GM19035 (cell line): Measurements from ENCODE around the gene PRR12.

ENCODE experiments used
- ATAC-seq: cut with Tn5 transposase; IDR thresholded peaks from one replicate; pipeline ENCODE4 v1.9.1; 2021; ENCODE audit not compliant: unreplicated experiment

The PRR12 gene

DNA sequence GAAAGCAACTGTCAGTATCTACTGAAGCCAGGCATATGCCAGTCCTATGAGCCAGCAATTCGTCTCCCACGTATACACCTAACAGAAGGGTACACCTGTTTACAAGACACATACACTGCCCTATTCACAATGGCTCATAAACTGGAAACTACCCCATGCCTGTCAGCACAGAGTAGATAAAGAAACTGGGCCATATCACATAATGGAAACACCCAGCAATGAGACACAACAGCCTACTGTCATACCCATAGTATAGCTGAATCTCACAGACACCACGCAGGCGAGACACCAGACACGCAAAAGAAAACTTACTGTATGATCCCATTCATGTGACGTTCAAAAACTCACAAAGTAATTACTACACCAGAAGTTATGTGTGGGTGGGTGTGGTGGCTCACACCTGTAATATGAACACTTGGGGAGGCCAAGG, 26.4 kb upstream of the PRR12 start:
- ATAC-seq, result no peak

DNA sequence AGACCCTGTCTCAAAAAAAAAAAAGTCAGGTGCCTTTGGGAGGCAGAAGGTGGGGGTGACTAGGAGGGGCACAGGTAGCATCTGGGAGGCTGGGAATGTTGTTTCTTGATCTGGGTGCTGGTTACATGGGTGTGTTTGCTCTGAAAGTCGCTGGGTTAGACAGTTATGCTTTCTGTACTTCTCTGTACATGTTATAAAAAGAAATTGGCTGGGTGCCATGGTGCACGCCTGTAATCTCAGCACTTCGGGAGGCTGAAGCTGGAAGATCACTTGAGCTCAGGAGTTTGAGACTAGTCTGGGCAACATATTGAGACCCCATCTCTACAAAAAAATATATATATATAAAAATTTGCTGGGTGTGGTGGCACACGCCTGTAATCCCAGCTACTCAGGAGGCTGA, 25.7 kb upstream of the PRR12 start:
- ATAC-seq, result no peak

DNA sequence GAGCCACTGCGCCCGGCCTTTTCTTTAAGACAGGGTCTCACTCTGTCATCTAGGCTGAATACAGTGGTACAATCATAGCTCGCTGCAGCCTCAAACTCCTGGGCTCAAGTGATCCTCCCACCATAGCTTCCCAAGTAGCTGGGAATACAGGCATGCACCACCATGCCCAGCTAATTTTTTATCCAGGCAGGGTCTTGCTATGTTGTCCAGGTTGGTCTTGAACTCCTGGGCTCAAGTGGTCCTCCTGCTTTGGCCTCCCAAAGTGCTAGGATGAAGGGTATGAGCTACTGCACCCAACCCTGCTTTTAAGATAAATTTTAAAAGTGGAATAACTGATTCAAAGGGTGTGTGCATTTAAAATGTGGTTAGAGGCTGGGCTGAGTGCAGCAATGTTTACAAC, 24.7 kb upstream of the PRR12 start:
- ATAC-seq, result no peak

DNA sequence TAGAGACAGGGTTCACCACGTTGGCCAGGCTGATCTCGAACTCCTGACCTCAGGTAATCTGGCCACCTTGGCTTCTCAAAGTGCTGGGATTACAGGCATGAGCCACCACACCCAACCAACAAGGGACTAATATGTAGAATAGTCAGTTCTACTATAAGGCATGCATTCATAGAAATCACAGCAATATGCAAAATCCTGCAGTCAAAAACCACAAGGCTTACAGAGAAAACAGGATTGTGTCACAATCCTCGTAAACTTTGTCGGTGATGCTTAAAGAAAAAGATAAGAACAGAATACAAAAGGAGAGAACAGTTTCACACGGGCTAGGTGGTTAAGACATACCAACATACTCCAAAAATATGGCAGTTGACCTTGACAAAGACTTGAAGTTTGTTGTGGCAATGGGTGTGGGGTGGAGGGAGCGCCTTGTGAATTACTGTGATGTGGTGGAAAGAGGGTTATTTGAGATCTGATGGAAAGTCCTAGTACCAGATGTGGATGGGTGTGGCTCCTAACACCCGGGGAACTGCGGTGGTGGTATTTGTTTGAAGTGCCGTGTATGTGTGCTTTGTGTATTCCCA, 23.0 kb upstream of the PRR12 start:
- ATAC-seq, result no peak

DNA sequence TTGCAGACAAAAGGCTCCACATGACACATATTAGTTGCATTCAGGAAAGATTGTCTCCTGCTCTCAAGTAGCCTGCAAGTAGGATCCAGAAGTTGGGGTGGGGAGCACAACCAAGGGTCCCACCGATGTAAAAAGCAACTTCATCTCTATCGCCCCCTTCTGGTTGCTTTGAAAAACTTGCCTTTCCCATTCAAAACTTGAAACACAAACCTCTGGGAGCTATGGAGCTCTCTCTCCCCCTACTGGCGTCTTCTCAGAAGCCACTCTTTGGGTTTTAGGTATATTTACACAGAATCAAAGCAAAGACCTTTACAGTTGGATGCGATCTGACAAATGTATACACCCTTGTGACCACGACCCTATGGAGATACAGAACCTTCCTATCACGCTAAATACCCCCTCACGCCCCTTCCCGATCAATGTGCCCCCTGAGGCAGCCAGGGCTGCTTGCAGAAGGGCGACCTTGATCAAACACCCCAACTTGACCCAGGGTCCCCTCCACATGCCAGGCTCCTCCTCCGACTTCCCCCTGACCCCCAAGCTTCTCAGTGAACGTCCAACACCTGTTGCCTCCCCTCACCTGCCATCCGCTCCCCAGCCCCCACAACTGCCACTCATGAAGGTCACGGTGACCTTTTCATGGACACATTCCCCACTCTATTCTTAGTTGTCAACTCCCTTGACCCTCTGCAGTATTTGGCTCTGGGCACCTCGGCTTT, 20.7 kb upstream of the PRR12 start:
- ATAC-seq, result no peak

DNA sequence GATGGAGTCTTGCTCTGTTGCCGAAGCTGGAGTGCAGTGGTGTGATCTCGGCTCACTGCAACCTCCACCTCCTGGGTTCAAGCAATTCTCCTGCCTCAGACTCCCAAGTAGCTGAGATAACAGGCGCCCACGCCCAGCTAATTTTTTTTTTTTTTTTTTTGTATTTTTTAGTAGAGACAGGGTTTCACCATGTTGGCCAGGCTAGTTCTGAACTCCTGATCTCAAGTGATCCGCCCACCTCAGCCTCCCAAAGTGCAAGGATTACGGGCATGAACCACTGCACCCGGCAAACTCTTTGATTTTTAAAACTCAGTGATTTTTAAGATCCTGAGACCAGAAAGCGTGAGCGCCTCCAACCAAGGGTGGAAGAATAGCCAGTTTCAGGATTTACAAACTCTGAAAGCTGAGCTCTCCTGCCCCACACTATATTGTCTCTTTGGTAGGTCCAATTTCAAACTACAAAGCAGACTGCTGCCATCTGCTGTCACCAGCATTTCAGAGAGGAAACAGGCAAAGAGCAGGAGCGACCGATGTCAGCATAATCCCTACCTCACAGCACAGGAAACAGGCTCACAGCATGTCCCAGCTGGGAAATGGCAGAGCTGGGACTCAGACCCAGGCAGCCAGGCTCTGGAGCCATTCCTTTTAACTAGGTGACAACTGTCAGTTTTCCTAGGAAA, 19.8 kb upstream of the PRR12 start:
- no peak for ATAC-seq

DNA sequence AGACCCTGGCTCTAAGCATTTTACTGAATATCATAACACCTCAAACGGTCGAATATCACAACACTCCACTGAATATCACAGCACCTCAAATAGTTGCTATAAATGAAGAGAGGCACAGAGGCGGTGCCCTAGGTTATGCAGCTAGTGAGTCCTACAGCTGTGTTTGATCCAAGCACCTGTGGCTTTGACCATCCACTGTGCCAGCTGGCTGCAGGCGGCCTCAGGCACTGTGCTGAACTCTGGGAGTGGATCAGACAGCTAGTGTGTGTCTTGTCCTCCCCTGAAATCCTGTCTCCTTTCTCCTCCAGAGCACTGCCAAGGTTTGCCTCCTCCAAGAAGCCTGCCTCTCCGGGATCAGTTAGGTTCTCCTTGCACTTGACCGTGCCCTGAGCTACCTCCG, 18.0 kb upstream of the PRR12 start:
- no peak for ATAC-seq

DNA sequence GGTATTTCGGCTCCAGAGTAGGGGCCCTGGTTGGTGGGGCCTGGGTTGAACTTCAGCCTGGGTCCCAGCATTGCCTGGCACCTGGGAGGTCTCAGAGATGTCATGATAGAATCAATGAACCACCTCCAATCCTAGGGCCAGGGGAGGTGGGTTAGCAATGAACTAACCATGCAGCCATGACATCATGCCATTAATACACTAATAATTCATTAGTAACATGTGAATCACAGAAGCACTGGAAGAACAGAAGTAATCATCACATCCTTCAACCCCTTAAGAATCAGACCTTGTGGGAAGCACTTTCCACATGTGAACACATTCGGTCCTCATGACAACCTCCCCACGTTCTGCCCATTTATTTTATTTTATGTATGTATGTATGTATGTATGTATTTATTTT, 17.6 kb upstream of the PRR12 start:
- no peak for ATAC-seq

DNA sequence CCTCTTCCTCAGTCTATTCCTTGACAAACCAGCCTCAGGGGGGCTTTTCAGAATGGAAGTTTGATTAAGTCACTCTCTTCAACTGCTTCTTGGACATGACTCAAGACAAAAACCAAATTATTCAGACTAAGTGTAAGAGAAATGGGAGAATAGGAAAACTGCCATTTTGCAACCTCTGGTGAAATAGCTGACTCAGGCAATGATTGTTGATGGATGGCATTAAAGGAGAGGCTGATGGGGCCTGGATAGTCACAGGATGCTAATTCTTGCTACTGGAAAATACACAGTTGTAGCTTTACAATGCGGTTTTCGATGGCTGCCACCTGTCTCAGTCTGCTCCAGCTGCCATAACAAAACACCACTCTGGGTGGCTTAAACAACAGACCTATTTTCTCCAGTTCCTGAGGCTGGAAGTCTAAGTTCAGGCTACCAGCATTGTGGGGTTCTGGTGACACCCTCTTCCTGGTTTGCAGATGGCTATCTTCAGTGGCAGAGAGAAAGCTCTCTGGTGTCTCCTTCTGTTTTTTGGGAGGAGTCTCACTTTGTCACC, 16.7 kb upstream of the PRR12 start:
- ATAC-seq, result no peak

DNA sequence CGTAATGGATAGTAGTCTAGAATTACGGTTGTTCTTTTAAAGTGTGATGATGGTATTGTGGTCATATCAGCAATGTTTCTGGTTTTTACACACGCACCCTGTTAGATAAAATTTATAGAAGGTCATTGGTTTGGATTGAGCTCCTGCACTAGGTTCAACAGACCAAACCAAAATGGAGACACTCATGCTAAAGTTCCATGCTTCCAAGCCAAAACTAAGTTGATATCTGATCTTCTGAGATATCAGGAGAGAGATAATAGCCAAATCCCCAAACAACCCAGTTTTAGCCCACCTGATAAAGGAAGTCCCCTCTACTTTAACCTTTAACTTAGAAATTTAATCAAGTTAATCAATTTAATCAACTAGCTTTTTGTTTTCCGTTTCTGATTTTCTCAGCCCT, 11.8 kb upstream of the PRR12 start:
- no peak for ATAC-seq

DNA sequence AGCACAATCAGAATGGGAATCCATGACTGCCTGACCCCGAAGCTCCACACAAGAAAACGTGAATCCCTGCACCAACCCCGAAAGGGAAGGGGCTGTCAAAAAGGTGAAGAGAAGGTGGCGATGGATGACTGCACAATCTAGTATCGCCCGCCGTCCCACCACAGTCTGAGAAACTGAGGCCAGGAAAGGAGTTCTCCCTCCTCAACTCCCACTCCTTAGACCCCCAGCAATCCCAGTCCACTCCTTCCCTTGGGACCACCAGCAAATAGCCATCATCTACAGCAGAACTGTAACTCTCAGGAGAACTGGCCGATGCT, 11.1 kb upstream of the PRR12 start:
- ATAC-seq, result no peak

DNA sequence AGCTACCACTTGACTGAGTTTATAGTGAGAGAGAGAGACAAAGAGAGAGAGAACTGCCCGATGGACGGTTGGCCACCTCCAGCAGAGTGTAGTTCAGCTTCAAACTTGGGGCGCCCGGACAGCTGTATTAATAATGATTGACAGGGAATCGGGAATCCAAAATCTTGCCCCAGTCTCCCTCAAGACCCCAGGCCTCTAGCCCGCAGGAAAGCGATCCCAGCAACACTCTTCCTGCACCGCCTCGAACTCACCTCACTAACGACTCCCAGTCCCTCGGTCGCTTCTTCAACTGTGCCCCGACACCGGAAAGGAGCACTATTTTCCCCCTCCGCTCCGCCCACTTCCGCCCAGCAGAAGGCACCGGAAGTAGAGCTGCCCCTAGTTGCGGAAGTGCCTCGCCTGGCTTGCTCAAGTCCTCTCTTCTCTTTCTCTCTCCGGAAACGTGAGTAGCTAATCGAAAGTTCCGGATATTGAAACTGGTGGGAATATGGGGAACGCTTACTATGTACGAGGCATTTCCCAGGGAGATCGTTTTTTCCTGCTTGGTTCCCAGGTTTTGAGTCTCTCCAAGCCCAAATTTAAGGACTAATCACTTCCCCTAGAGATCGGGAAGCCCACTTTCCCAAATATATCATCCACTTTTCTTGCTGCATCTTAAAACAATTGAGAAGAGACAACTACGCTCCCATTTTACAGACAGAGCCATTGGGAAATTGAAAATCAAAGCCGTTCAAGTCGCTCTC, 10.5 kb upstream of the PRR12 start, which contains the start of gene NOSIP:
Gene NOSIP (minus strand): TSS at position 293 of the 743 bp plus-strand sequence. CDS start 19,865 bp downstream, outside the sequence.
- peak; percentile 87 for ATAC-seq

DNA sequence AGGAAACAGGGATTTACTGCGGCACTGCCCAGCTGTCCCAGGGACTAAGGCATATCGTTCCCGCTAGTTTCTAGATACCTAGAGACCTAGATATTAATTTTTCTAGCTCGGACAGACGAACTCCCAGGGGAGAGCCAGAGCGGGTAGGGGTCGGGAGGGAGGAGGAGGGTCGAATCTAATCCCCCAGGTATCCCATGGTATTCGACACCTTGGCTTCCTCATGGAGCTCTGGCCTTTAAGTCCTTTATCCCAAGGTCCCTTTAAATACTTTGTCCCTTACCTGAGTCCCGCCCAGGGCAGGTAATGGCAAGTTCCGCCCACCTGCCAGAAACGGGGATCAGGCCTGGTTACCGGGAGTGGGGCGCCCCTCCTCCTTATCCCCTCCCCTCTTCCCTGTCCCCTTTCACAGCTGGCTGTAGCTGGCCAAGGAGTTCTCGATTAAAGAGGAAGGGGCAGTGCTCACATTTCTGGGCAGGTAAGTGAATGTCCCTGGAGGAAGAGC, 9.9 kb upstream of the PRR12 start, which contains the start of gene PRRG2:
Gene PRRG2 (plus strand): TSS at position 310 of the 502 bp plus-strand sequence. CDS start 1,904 bp downstream, outside the sequence.
- no peak for ATAC-seq

DNA sequence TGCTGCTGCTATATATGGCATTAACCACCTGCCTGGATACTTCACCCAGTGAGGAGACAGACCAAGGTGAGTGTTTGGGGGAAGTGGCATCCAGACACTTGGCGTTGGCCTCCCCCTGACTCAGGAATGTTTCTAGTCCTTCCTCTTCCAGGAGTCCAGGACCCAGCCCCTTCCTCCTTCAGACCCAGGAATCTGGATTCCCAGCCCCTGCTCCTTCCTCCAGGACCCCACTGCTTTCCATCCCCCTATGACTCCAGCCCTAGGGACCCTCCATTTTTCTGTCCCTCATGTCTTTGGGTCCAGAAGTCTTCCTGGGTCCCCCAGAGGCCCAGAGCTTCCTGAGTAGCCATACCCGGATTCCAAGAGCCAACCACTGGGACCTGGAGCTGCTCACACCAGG, 7.7 kb upstream of the PRR12 start:
- ATAC-seq, result no peak

DNA sequence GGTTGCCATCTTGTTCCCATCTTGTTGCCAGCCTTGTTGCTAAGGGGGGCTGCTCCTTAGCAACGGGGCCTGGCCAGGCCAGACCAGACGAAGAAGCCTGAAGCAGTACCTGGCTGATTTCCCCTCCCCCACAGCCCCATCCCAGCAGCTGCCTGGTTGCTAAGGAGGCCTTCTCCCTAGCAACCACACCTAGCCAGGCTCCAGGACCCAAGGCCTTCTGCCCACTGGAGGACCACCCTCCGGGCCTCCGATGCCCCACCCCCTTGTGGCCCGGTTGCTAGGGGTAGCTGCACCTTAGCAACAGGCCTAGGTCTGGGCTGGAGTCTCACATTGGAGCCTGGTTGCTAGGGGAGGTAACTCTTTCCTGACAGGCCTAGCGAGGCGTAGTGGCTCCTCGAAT, 6.0 kb upstream of the PRR12 start:
- ATAC-seq, result no peak

DNA sequence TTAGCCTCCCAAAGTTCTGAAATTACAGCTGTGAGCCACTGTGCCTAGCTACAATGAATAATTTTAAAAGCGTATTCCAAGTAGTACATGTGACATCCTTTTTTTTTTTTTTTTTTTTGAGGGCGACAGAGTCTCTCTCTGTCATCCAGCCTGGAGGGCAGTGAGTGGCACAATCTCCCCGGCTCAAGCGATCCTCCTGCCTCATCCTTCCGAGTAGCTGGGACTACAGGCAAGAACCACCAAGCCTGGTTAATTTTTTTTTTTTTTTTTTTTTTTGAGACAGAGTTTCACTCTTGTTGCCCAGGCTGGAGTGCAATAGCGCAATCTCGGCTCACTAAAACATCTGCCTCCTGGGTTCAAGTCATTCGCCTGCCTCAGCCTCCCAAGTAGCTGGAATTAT, 3.8 kb upstream of the PRR12 start:
- ATAC-seq, result no peak

DNA sequence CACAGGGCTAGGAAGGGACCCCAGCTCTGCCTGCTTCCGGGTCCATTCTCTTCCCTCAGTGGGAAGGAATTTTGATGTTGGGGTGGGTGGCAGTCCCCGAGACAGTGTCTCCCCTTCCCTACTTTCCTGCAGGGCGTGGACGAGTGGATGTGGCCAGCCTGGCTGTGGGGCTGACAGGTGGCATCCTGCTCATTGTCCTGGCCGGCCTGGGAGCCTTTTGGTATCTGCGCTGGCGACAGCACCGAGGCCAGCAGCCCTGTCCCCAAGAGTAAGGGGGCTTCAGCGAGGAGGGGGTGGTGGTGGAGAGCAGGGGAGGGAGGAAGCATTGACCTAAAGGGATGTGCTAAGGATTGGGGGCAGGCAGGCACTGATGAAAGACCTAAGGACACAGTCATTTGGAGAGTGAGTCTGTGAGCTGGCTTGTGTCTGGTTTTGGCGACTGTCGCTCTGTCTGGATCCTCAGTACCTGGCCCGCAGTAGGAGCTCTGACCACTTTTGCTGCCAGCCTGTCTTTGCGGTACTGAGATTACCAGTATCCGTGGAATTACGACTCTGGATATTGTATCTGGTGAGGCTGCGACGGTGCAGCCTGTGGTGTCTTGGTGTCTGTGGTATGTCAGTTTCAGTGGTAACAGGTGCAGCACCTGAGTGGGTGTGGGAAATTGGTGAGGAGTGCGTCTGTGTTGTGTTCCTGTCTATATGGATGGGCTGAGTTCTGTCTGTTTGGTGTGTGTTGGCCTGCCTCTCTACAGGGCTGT, 2.4 kb upstream of the PRR12 start:
- no peak for ATAC-seq

DNA sequence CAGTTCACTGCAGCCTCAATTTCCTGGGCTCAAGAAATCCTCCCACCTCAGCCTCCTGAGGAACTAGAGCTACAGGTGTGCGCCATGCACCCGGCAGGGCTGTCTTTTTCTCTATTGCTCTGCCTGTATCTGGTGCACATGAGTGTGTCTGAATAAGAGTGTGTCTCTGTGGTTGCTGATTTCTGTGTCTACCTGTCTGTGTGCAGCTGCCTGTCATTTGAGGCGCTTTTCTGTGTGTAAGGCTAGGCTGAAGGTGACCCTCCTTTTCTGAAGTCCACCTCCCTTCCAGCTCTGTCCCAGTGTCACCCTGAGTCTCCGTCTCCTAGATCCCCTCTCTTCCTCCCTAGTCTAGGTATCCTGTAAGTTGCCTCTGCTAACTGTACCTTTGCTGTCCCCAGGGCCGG, 1.5 kb upstream of the PRR12 start:
- no peak for ATAC-seq

DNA sequence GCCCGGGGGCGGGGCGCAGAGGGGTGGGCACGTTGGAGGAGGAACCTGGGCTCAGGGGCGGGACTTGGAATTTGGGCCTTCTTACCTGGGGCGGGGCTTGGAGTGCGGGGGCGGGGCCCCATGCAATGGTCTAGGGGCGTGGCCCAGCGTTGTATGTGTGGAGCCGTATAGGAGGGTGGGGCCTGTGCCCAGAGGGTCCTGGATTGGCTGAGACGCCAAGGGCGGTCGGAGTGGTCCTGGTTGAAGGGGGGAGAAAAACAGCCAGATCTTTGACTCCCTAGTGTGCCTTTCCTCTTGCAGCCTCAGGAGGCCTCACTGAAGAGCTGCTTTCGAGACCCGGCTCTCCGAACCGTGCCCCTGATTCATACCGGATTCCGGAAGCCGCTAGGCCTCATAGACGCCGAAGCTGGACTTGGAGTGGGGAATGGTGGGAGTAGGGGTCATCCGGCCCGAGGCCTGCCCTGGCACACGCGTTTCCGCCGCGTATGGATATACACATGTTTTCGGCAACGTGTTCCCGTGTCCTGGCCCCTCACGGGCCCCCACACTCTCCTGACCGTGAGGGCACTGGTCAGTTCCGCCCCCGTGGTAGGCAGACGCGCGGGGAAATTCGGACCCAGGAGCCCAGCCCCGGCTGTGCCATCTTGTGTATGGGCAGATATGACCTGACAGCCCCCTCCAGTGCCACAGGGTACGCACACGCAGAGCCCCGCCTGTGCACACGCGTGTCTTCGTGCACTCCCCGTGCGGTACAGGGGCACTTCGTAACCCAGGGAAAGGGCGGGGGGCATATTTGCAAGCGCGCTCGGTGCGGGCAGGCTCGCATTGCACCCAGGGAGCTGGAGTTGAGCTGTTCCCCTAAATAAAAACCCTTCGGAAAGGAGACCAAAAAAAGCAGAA, 661 bp upstream of the PRR12 start:
- peak; percentile 61 for ATAC-seq
